Neural cell (in vitro differentiated cells): ENCODE measurements around the gene SFMBT2.

Experiments used
- CTCF ChIP-seq: fragments of 450-650 bp; IDR thresholded peaks from 2 replicates; pipeline ENCODE4 v1.5.1; 2014; ENCODE audit warnings: antibody characterized with exemption, mild to moderate bottlenecking, moderate library complexity; ENCODE audit not compliant: poor library complexity, severe bottlenecking
- EP300 ChIP-seq: fragments of 450-650 bp; conservative IDR thresholded peaks from 2 replicates; pipeline ENCODE4 v1.6.1; 2014; ENCODE audit warnings: antibody characterized with exemption, mild to moderate bottlenecking, moderate library complexity; ENCODE audit not compliant: poor library complexity, severe bottlenecking
- EZH2 ChIP-seq: fragments of 200-600, 300-800 bp; shearing (Covaris generic), sonication (generic); IDR thresholded peaks from 2 replicates; pipeline ENCODE4 v1.6.1; 2014; ENCODE audit warnings: antibody characterized with exemption, low read length, borderline replicate concordance, mild to moderate bottlenecking; ENCODE audit not compliant: insufficient read depth, poor library complexity, severe bottlenecking
- MXI1 ChIP-seq: fragments of 450-650 bp; conservative IDR thresholded peaks from 2 replicates; pipeline ENCODE4 v1.6.1; 2014; ENCODE audit warnings: antibody characterized with exemption, mild to moderate bottlenecking; ENCODE audit not compliant: poor library complexity, severe bottlenecking
- POLR2AphosphoS5 ChIP-seq: IDR thresholded peaks from 2 replicates; pipeline ENCODE4 v1.6.1; 2012
- RAD21 ChIP-seq: fragments of 450-650 bp; conservative IDR thresholded peaks from 2 replicates; pipeline ENCODE4 v1.6.1; 2014; ENCODE audit warnings: antibody characterized with exemption, mild to moderate bottlenecking, moderate library complexity
- REST ChIP-seq: IDR thresholded peaks from 2 replicates; pipeline ENCODE4 v1.6.1; 2012; ENCODE audit warnings: borderline replicate concordance

- TF ChIP-seq REST (no peak), CTCF (no peak), EP300 (no peak), EZH2 (no peak), RAD21 (no peak), MXI1 (no peak), POLR2AphosphoS5 (no peak)
These were observed 2.1 kb upstream of the SFMBT2 start for GRCh38 chr10:7412928-7413282.
